Measurements from ENCODE around the gene CACNA1C. TPM values are rescaled to one million over a fixed set of nuclear protein-coding genes. Genes with fewer than 3 reads are reported as not detected.

The CACNA1C gene
- total RNA-seq, 4 donors from 2014 or later = 44.1 to 104 (median 49.4) TPM

- Histone ChIP-seq H3K4me1 (peaks cover 0 to 42% (median 16%) of the 10 kb centered on the region in 4 donors), H3K36me3 (no peaks in the 10 kb centered on the region), H3K27me3 (no peaks in the 10 kb centered on the region), H3K4me3 (no peak overlapping the region), H3K9me3 (no peaks in the 10 kb centered on the region), H3K27ac (replicated peaks in 1 of 4) (no peak overlapping the region)
- 93% methylated on average over 17 of the region's 19 CpGs for WGBS
- intact Hi-C loops (cut with DNase I) = no loop called here
- DNase-seq (ENCODE audit: extremely low spot score) = no peak
- no peak for TF ChIP-seq CTCF (IDR thresholded peaks at IDR 0.05)
- no peak for TF ChIP-seq EP300 (IDR thresholded peaks at IDR 0.05)
- no peak for TF ChIP-seq POLR2A (IDR thresholded peaks at IDR 0.05; ENCODE audit: low read depth)
- TF ChIP-seq POLR2AphosphoS5 (IDR thresholded peaks at IDR 0.05) = no peak
These were observed 362.2 kb downstream of the CACNA1C start for GRCh38 chr12:2414810-2415567.

GRCh38 chr12:2415568-2415944 lies 362.8 kb downstream of the CACNA1C start:
- Histone ChIP-seq H3K4me3 (no peak overlapping the region), H3K4me1 (peaks cover 0 to 36% (median 15%) of the 10 kb centered on the region in 4 donors), H3K9me3 (no peaks in the 10 kb centered on the region), H3K36me3 (no peaks in the 10 kb centered on the region), H3K27ac (replicated peaks in 1 of 4) (no peak overlapping the region), H3K27me3 (no peaks in the 10 kb centered on the region)
- intact Hi-C loops (cut with DNase I) = no loop called here
- TF ChIP-seq CTCF (IDR thresholded peaks at IDR 0.05) = no peak
- TF ChIP-seq POLR2A (IDR thresholded peaks at IDR 0.05; ENCODE audit: low read depth) = no peak
- no peak for TF ChIP-seq POLR2AphosphoS5 (IDR thresholded peaks at IDR 0.05)
- no peak for TF ChIP-seq EP300 (IDR thresholded peaks at IDR 0.05)
- 83% methylated on average over 10 of the region's 10 CpGs for WGBS
- no peak for DNase-seq (ENCODE audit: extremely low spot score)

- Histone ChIP-seq H3K27me3 (no peaks in the 10 kb centered on the region), H3K4me1 (peaks cover 0 to 30% (median 12%) of the 10 kb centered on the region in 4 donors), H3K27ac (replicated peaks in 1 of 4) (no peak overlapping the region), H3K9me3 (no peaks in the 10 kb centered on the region), H3K36me3 (no peaks in the 10 kb centered on the region), H3K4me3 (no peak overlapping the region)
- no peak for DNase-seq (ENCODE audit: extremely low spot score)
- intact Hi-C loops (cut with DNase I) = no loop called here
- 91% methylated on average over 8 of the region's 8 CpGs for WGBS
- TF ChIP-seq CTCF (IDR thresholded peaks at IDR 0.05) (no peak), POLR2A (IDR thresholded peaks at IDR 0.05; ENCODE audit: low read depth) (no peak), POLR2AphosphoS5 (IDR thresholded peaks at IDR 0.05) (no peak), EP300 (IDR thresholded peaks at IDR 0.05) (no peak)
These were observed 363.4 kb downstream of the CACNA1C start for GRCh38 chr12:2416158-2416557.

- Histone ChIP-seq H3K4me1 (peaks cover 6 to 17% (median 11%) of the 10 kb centered on the region in 4 donors), H3K27ac (replicated peaks in 1 of 4) (no peak overlapping the region), H3K4me3 (no peak overlapping the region), H3K9me3 (no peaks in the 10 kb centered on the region), H3K36me3 (no peaks in the 10 kb centered on the region), H3K27me3 (no peaks in the 10 kb centered on the region)
- TF ChIP-seq EP300 (IDR thresholded peaks at IDR 0.05) = no peak
- intact Hi-C loops (cut with DNase I) = no loop called here
- 85% methylated on average over 10 of the region's 10 CpGs for WGBS
- DNase-seq (ENCODE audit: extremely low spot score) = no peak
These were observed 364.8 kb downstream of the CACNA1C start for GRCh38 chr12:2417481-2418160.

- TF ChIP-seq POLR2AphosphoS5 (IDR thresholded peaks at IDR 0.05) (no peak), POLR2A (IDR thresholded peaks at IDR 0.05; ENCODE audit: low read depth) (no peak), CTCF (IDR thresholded peaks at IDR 0.05) (no peak), EP300 (IDR thresholded peaks at IDR 0.05) (no peak)
- H3K27me3 ChIP-seq = no peaks in the 10 kb centered on the region
- intact Hi-C loops (cut with DNase I) = no loop called here
- no peak overlapping the region for H3K4me3 ChIP-seq
- no peak for DNase-seq (ENCODE audit: extremely low spot score)
- peaks cover 6 to 17% (median 12%) of the 10 kb centered on the region in 4 donors for H3K4me1 ChIP-seq
- H3K36me3 ChIP-seq = no peaks in the 10 kb centered on the region
- H3K9me3 ChIP-seq = no peaks in the 10 kb centered on the region
- H3K27ac ChIP-seq (replicated peaks in 1 of 4) = no peak overlapping the region
- WGBS = 13% methylated on average over 1 of the region's 2 CpGs
These were observed 365.8 kb downstream of the CACNA1C start for GRCh38 chr12:2418579-2418978.
